GM20431 (cell line): ENCODE data around the gene SH3PXD2B.

Experiments
- in situ Hi-C: fragments of 300-500 bp; cut with MseI, MboI; formaldehyde crosslinking; loops from one replicate; pipeline ENCODE4 v1.15.0; 2020; ENCODE audit warnings: low sequenced_read_pairs; ENCODE audit not compliant: unreplicated experiment

SH3PXD2B gene

GRCh38 chr5:172424808-172425207 is 29.5 kb downstream of the SH3PXD2B start:
- in situ Hi-C loops = no loop called here

GRCh38 chr5:172424111-172424490 is 30.2 kb downstream of the SH3PXD2B start:
- in situ Hi-C loops = no loop called here

- in situ Hi-C loops = no loop called here
Measured at GRCh38 chr5:172423379-172424110, 30.8 kb downstream of the SH3PXD2B start.

- in situ Hi-C loops = no loop called here
Measured at GRCh38 chr5:172422255-172422654, 32.1 kb downstream of the SH3PXD2B start.

- in situ Hi-C loops = no loop called here
Measured at GRCh38 chr5:172421020-172421419, 33.3 kb downstream of the SH3PXD2B start.

- in situ Hi-C loops = no loop called here
Measured at GRCh38 chr5:172420235-172420939, 33.9 kb downstream of the SH3PXD2B start.

- in situ Hi-C loops = no loop called here
Measured at GRCh38 chr5:172418862-172419814, 35.2 kb downstream of the SH3PXD2B start.

GRCh38 chr5:172417983-172418630 is 36.2 kb downstream of the SH3PXD2B start:
- in situ Hi-C loops = no loop called here

GRCh38 chr5:172417130-172417841 is 37.0 kb downstream of the SH3PXD2B start:
- in situ Hi-C loops = no loop called here

GRCh38 chr5:172415362-172416275 is 38.7 kb downstream of the SH3PXD2B start:
- in situ Hi-C loops = no loop called here

- in situ Hi-C loops = no loop called here
Measured at GRCh38 chr5:172414531-172415361, 39.6 kb downstream of the SH3PXD2B start.

- in situ Hi-C loops = no loop called here
Measured at GRCh38 chr5:172413601-172414171, 40.6 kb downstream of the SH3PXD2B start.

- in situ Hi-C loops = no loop called here
Measured at GRCh38 chr5:172412724-172413286, 41.5 kb downstream of the SH3PXD2B start.

- in situ Hi-C loops = no loop called here
Measured at GRCh38 chr5:172411484-172412072, 42.7 kb downstream of the SH3PXD2B start.

- in situ Hi-C loops = no loop called here
Measured at GRCh38 chr5:172410662-172411483, 43.5 kb downstream of the SH3PXD2B start.

- in situ Hi-C loops = no loop called here
Measured at GRCh38 chr5:172410160-172410559, 44.2 kb downstream of the SH3PXD2B start.
